Neuronal stem cell (in vitro differentiated cells): ENCODE data around the gene POLR1D.

Experiments used
- DNase-seq: peaks from one replicate; pipeline ENCODE4 v3.0.0-alpha.2; 2013; ENCODE audit warnings: low spot score
- H2AFZ ChIP-seq: one replicate; pipeline ENCODE4 v1.6.1; 2013; ENCODE audit warnings: mild to moderate bottlenecking, low read length, inconsistent platforms
- H2AK5ac ChIP-seq: 2 replicates; pipeline ENCODE4 v1.6.1; 2013; ENCODE audit warnings: low read depth, mild to moderate bottlenecking, inconsistent platforms, low read length, moderate library complexity, mixed read lengths
- H2BK120ac ChIP-seq: 2 replicates; pipeline ENCODE4 v1.6.1; 2013; ENCODE audit warnings: low read depth, mild to moderate bottlenecking, inconsistent platforms, low read length, moderate library complexity, mixed read lengths
- H2BK12ac ChIP-seq: one replicate; pipeline ENCODE4 v1.6.1; 2013; ENCODE audit warnings: low read length, inconsistent platforms
- H2BK15ac ChIP-seq: 2 replicates; pipeline ENCODE4 v1.6.1; 2013; ENCODE audit warnings: mild to moderate bottlenecking, low read length, inconsistent platforms, mixed read lengths
- H2BK5ac ChIP-seq: one replicate; pipeline ENCODE4 v1.6.1; 2013; ENCODE audit warnings: inconsistent platforms, mild to moderate bottlenecking, low read length, moderate library complexity
- H3K14ac ChIP-seq: one replicate; pipeline ENCODE4 v1.6.1; 2013; ENCODE audit warnings: low read length, inconsistent platforms
- H3K18ac ChIP-seq: 2 replicates; pipeline ENCODE4 v1.6.1; 2013; ENCODE audit warnings: low read length, inconsistent platforms
- H3K23ac ChIP-seq: 2 replicates; pipeline ENCODE4 v1.6.1; 2013; ENCODE audit warnings: low read depth, mild to moderate bottlenecking, mixed read lengths, low read length, inconsistent platforms; ENCODE audit not compliant: poor library complexity
- H3K27ac ChIP-seq: replicated peaks from 3 replicates; pipeline ENCODE4 v1.5.1; 2013; ENCODE audit warnings: low read length, inconsistent platforms
- H3K27me3 ChIP-seq, 3 experiments: 2 replicates each; pipeline ENCODE4 v1.6.1; 2013; ENCODE audit warnings: low read length in 3 of 3, mild to moderate bottlenecking in 2 of 3, inconsistent platforms in 1 of 3, low read depth in 1 of 3, mixed read lengths in 1 of 3, moderate library complexity in 1 of 3; ENCODE audit not compliant: control insufficient read depth in 3 of 3, insufficient read depth in 3 of 3
- H3K36me3 ChIP-seq, 2 donors: replicated peaks in 1 of 2; 2 replicates each; pipeline ENCODE4 v1.6.1; 2013; ENCODE audit warnings: low read length in 2 of 2; ENCODE audit not compliant: control insufficient read depth in 2 of 2, insufficient read depth in 2 of 2
- H3K4ac ChIP-seq: 2 replicates; pipeline ENCODE4 v1.6.1; 2013; ENCODE audit warnings: inconsistent platforms, mild to moderate bottlenecking, low read length, moderate library complexity
- H3K4me1 ChIP-seq, 2 donors: 1 replicate in 1 of 2; 2 replicates in 1 of 2; pipeline ENCODE4 v1.6.1; 2013; ENCODE audit warnings: low read length in 2 of 2, low read depth in 1 of 2; ENCODE audit not compliant: control insufficient read depth in 2 of 2, insufficient read depth in 1 of 2
- H3K4me2 ChIP-seq: one replicate; pipeline ENCODE4 v1.6.1; 2013; ENCODE audit warnings: mild to moderate bottlenecking, low read length, inconsistent platforms; ENCODE audit not compliant: insufficient read depth, poor library complexity, severe bottlenecking
- H3K4me3 ChIP-seq, 2 donors: 2 replicates each; pipeline ENCODE4 v1.5.1; 2013; ENCODE audit warnings: low read length in 2 of 2, mild to moderate bottlenecking in 2 of 2, inconsistent platforms in 1 of 2, moderate library complexity in 1 of 2
- H3K79me1 ChIP-seq: one replicate; pipeline ENCODE4 v1.6.1; 2013; ENCODE audit warnings: low read depth, mild to moderate bottlenecking, inconsistent platforms, low read length, moderate library complexity
- H3K9ac ChIP-seq: one replicate; pipeline ENCODE4 v1.6.1; 2013; ENCODE audit warnings: mild to moderate bottlenecking, low read depth, low read length, inconsistent platforms; ENCODE audit not compliant: poor library complexity
- H3K9me3 ChIP-seq, 2 donors: replicated peaks in 1 of 2; 2 replicates each; pipeline versions ENCODE3 to v1.6.1; 2013; ENCODE audit warnings: low read length in 2 of 2, mild to moderate bottlenecking in 2 of 2, inconsistent platforms in 1 of 2, low read depth in 1 of 2, mixed read lengths in 1 of 2, moderate library complexity in 1 of 2; ENCODE audit not compliant: control insufficient read depth in 2 of 2, insufficient read depth in 1 of 2
- H4K8ac ChIP-seq: one replicate; pipeline ENCODE4 v1.6.1; 2013; ENCODE audit warnings: low read depth, mild to moderate bottlenecking, inconsistent platforms, low read length, moderate library complexity
- H4K91ac ChIP-seq: one replicate; pipeline ENCODE4 v1.6.1; 2013; ENCODE audit warnings: low read length, low read depth, mild to moderate bottlenecking, inconsistent platforms; ENCODE audit not compliant: poor library complexity
- WGBS, 2 donors: extraction: QIAGEN DNeasy Blood & Tissue Kit; methylation state at CpG; one replicate each; pipeline ENCODE4 v1.1.7; 2013; ENCODE audit warnings: missing lambda C conversion rate in 2 of 2, mixed read lengths in 1 of 2; ENCODE audit not compliant: insufficient read length in 2 of 2, insufficient replicate concordance in 1 of 2; ENCODE audit errors: extremely low coverage in 2 of 2; 5-methylcytosine and 5-hydroxymethylcytosine counted together

Gene POLR1D

GRCh38 chr13:27637289-27637626 is 15.6 kb downstream of the POLR1D start:
- H3K14ac ChIP-seq = no peak overlapping the region
- H3K27me3 ChIP-seq = no peaks in the 10 kb centered on the region
- H3K27ac ChIP-seq = no peak overlapping the region
- no peak overlapping the region for H3K4ac ChIP-seq
- H3K9ac ChIP-seq = no peak overlapping the region
- no peak overlapping the region for H2AFZ ChIP-seq
- H3K4me2 ChIP-seq = no peak overlapping the region
- H2BK120ac ChIP-seq = no peak overlapping the region
- H2AK5ac ChIP-seq = no peak overlapping the region
- peaks cover 2% of the 10 kb centered on the region for H3K79me1 ChIP-seq
- peaks cover 5 to 34% of the 10 kb centered on the region in 2 donors for H3K36me3 ChIP-seq
- H3K9me3 ChIP-seq = no peaks in the 10 kb centered on the region
- no peak overlapping the region for H2BK5ac ChIP-seq
- H4K91ac ChIP-seq = no peak overlapping the region
- H3K23ac ChIP-seq = no peak overlapping the region
- WGBS, 2 donors = no CpG with 5 or more reads among the region's 1 CpG
- H4K8ac ChIP-seq = no peak overlapping the region
- DNase-seq = no peak
- H3K4me3 ChIP-seq = no peak overlapping the region
- no peak overlapping the region for H2BK15ac ChIP-seq
- H2BK12ac ChIP-seq = no peak overlapping the region
- H3K18ac ChIP-seq = no peak overlapping the region
- H3K4me1 ChIP-seq = peaks cover 0 to 2% of the 10 kb centered on the region in 2 donors

GRCh38 chr13:27638001-27638400 is 16.3 kb downstream of the POLR1D start:
- no peak overlapping the region for H4K8ac ChIP-seq
- no peaks in the 10 kb centered on the region for H3K27me3 ChIP-seq
- no peak overlapping the region for H2BK120ac ChIP-seq
- peak overlapping the region; percentile 83 for H3K9ac ChIP-seq
- no peak overlapping the region for H3K27ac ChIP-seq
- no peak overlapping the region for H2AFZ ChIP-seq
- peaks cover 3 to 27% of the 10 kb centered on the region in 2 donors for H3K36me3 ChIP-seq
- no peak for DNase-seq
- no peak overlapping the region for H2BK5ac ChIP-seq
- H3K14ac ChIP-seq = peak overlapping the region; percentile 75
- peaks cover 0 to 2% of the 10 kb centered on the region in 2 donors for H3K4me1 ChIP-seq
- WGBS, 2 donors = no CpG with 5 or more reads among the region's 1 CpG
- H3K4ac ChIP-seq = no peak overlapping the region
- no peak overlapping the region for H3K23ac ChIP-seq
- peaks cover 2% of the 10 kb centered on the region for H3K79me1 ChIP-seq
- H4K91ac ChIP-seq = no peak overlapping the region
- H2BK15ac ChIP-seq = no peak overlapping the region
- H2BK12ac ChIP-seq = no peak overlapping the region
- no peak overlapping the region for H2AK5ac ChIP-seq
- no peak overlapping the region for H3K4me2 ChIP-seq
- H3K18ac ChIP-seq = peak overlapping the region; percentile 44
- H3K9me3 ChIP-seq = no peaks in the 10 kb centered on the region
- H3K4me3 ChIP-seq = no peak overlapping the region

- Histone ChIP-seq H3K4me3 (no peak overlapping the region), H2BK12ac (no peak overlapping the region), H3K27ac (no peak overlapping the region), H2BK120ac (no peak overlapping the region), H3K79me1 (peaks cover 2% of the 10 kb centered on the region), H2BK15ac (no peak overlapping the region), H3K23ac (no peak overlapping the region), H3K18ac (no peak overlapping the region), H3K9me3 (no peaks in the 10 kb centered on the region), H4K8ac (no peak overlapping the region), H3K36me3 (peaks cover 1 to 22% of the 10 kb centered on the region in 2 donors), H4K91ac (no peak overlapping the region), H3K4ac (no peak overlapping the region), H2AFZ (no peak overlapping the region), H2AK5ac (no peak overlapping the region), H3K4me1 (peaks cover 0 to 2% of the 10 kb centered on the region in 2 donors), H3K4me2 (no peak overlapping the region), H3K14ac (no peak overlapping the region), H2BK5ac (no peak overlapping the region), H3K27me3 (no peaks in the 10 kb centered on the region), H3K9ac (no peak overlapping the region)
- no CpG with 5 or more reads among the region's 2 CpGs for WGBS, 2 donors
- no peak for DNase-seq
Observed at GRCh38 chr13:27638521-27638920, 16.8 kb downstream of the POLR1D start.

GRCh38 chr13:27639186-27639585 is 17.5 kb downstream of the POLR1D start:
- no peak for DNase-seq
- H3K4me3 ChIP-seq = no peak overlapping the region
- no peak overlapping the region for H2BK15ac ChIP-seq
- H2AK5ac ChIP-seq = no peak overlapping the region
- H3K9ac ChIP-seq = no peak overlapping the region
- no peak overlapping the region for H3K14ac ChIP-seq
- H3K4me2 ChIP-seq = no peak overlapping the region
- H4K91ac ChIP-seq = no peak overlapping the region
- no peak overlapping the region for H4K8ac ChIP-seq
- no peak overlapping the region for H2AFZ ChIP-seq
- no peak overlapping the region for H3K4ac ChIP-seq
- H3K27ac ChIP-seq = no peak overlapping the region
- H3K27me3 ChIP-seq = no peaks in the 10 kb centered on the region
- H2BK12ac ChIP-seq = no peak overlapping the region
- peaks cover 2% of the 10 kb centered on the region for H3K79me1 ChIP-seq
- no peaks in the 10 kb centered on the region for H3K9me3 ChIP-seq
- H3K23ac ChIP-seq = no peak overlapping the region
- no peak overlapping the region for H3K18ac ChIP-seq
- peaks cover 1 to 15% of the 10 kb centered on the region in 2 donors for H3K36me3 ChIP-seq
- H3K4me1 ChIP-seq = peaks cover 0 to 2% of the 10 kb centered on the region in 2 donors
- H2BK5ac ChIP-seq = no peak overlapping the region
- no peak overlapping the region for H2BK120ac ChIP-seq
